Kidney epithelial cell (primary cell): ENCODE results near the gene PPP3R1. TPM values are rescaled to one million over a fixed set of nuclear protein-coding genes. Genes with fewer than 3 reads are reported as not detected.
"Not testable (repeated sequence)": the region's sequence is repeated elsewhere in the genome, so short reads cannot be mapped to it uniquely, and the experiment has no call there.

Source experiments
- DNase-seq: peaks from one replicate; pipeline ENCODE4 v3.0.0-alpha.2; 2010; ENCODE audit warnings: low read depth
- H3K27me3 ChIP-seq: 2 replicates; pipeline ENCODE4 v1.6.0; 2011; ENCODE audit warnings: low read length; ENCODE audit not compliant: control insufficient read depth, insufficient read depth
- H3K36me3 ChIP-seq: 2 replicates; pipeline ENCODE4 v1.5.1; 2011; ENCODE audit warnings: low read length; ENCODE audit not compliant: control insufficient read depth, insufficient read depth
- H3K4me3 ChIP-seq: 2 replicates; pipeline ENCODE4 v1.5.1; 2011; ENCODE audit warnings: low read depth, mild to moderate bottlenecking, control low read depth, low read length
- total RNA-seq: library from RNA; depleted of rRNA; stranded (reverse); fragments of >200 nt; gene quantifications from 2 replicates; pipeline ENCODE4 v1.2.3, GENCODE V29; 2015
- TF ChIP-seq, protein P1 (sequence below): IDR thresholded peaks from 2 replicates; pipeline ENCODE4 v1.5.1; 2011; ENCODE audit warnings: mild to moderate bottlenecking, moderate library complexity, low read length, control low read depth, inconsistent platforms; ENCODE audit not compliant: insufficient read depth, poor library complexity, severe bottlenecking

Gene PPP3R1
- total RNA-seq, 1 donor from 2014 or later, result 32.8 TPM

DNA sequence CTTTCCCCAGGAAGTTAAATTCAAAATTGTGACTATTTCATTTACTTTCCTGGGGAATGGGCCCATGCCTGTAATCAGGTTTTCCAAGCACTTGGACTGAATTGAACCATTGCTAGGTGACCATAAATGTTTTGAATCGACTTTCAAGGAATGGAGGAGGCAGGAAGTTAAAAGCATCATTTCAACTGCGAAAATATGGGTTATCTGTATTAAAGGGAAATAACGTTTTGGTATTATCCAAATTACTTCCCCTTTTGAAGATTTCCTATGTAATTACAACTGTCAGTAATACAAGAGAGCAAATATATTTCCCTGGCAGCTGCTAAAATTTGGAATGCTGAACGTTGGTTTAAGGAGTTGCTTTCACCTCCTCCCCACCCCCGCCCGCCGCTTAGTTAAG is 75.7 kb downstream of the PPP3R1 start:
- Histone ChIP-seq H3K27me3 (no peaks in the 10 kb centered on the region), H3K36me3 (no peaks in the 10 kb centered on the region), H3K4me3 (no peak overlapping the region)
- DNase-seq, result no peak
- TF ChIP-seq, protein P1, sequence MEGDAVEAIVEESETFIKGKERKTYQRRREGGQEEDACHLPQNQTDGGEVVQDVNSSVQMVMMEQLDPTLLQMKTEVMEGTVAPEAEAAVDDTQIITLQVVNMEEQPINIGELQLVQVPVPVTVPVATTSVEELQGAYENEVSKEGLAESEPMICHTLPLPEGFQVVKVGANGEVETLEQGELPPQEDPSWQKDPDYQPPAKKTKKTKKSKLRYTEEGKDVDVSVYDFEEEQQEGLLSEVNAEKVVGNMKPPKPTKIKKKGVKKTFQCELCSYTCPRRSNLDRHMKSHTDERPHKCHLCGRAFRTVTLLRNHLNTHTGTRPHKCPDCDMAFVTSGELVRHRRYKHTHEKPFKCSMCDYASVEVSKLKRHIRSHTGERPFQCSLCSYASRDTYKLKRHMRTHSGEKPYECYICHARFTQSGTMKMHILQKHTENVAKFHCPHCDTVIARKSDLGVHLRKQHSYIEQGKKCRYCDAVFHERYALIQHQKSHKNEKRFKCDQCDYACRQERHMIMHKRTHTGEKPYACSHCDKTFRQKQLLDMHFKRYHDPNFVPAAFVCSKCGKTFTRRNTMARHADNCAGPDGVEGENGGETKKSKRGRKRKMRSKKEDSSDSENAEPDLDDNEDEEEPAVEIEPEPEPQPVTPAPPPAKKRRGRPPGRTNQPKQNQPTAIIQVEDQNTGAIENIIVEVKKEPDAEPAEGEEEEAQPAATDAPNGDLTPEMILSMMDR, result no peak

DNA sequence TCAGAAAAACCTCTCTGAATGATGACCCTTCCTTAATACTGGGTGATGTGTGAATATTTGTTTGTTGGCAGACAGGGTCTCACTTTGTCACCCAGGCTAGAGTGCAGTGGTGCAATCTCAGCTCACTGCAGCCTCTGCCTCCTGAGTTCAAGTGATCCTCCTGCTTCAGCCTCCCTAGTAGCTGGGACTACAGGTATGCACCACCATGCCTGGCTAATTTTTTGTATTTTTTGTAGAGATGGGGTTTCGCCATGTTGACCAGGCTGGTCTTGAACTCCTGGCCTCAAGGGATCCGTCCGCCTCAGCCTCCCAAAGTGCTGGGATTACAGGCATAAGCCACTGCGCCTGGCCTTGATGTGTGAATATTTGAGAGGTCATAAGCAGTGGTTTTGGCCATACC is 77.1 kb downstream of the PPP3R1 start:
- H3K4me3 ChIP-seq, H3K27me3 ChIP-seq, DNase-seq, H3K36me3 ChIP-seq: not testable (repeated sequence)

DNA sequence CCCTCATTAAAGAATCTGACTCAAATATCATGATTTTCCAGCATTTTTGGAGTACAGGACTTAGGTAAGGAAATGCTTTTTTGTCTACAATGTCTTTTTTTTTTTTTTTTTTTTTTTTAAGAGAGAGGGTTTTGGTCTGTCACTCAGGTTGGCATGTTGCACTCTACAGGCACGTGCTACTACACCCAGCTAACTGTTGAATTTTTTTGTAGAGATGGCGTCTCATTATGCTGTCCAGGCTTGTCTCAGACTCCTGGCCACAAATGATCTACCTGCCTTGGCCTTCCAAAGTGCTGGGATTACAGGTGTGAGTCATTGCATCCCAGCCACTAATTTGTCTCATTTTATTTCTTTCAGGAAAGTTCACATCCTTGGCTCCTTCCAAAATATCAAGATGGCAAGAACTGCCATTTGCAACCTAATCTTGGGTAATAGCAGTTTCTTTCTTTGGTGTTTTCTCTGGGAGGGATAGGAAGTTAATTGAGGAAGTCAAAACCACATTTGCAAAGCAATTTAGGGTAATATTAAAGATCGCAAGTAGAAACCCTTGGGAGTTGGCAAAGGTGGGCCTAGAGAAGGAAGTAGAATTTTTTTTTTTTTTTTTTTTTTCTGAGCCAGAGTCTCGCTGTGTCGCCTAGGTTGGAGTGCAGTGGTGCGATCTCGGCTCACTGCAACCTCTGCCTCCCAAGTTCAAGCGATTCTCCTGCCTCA is 79.2 kb downstream of the PPP3R1 start:
- Histone ChIP-seq H3K4me3 (no peak overlapping the region), H3K27me3 (no peaks in the 10 kb centered on the region), H3K36me3 (no peaks in the 10 kb centered on the region)
- no peak for DNase-seq
- TF ChIP-seq, protein P1, result no peak

DNA sequence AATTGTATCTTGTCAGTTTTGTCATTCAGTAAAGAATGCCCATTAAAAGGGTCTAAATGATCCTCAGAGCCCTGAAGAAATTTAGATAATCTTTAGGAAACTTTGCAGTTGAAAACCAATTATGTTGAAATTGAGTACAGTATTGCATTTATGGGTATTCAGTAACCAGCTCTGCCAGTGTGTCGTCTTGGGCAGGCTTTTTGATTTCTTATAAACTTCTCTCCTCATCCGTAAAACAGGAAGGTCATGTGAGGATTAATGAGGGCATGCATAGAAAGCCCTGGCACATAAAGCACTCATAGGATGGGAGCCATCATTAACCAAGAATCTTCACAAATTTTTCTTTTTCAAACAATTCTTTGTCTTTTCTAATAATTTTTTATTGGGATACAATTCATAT is 79.8 kb downstream of the PPP3R1 start:
- H3K4me3 ChIP-seq, result no peak overlapping the region
- DNase-seq, result no peak
- no peaks in the 10 kb centered on the region for H3K36me3 ChIP-seq
- TF ChIP-seq, protein P1, result no peak
- no peaks in the 10 kb centered on the region for H3K27me3 ChIP-seq

DNA sequence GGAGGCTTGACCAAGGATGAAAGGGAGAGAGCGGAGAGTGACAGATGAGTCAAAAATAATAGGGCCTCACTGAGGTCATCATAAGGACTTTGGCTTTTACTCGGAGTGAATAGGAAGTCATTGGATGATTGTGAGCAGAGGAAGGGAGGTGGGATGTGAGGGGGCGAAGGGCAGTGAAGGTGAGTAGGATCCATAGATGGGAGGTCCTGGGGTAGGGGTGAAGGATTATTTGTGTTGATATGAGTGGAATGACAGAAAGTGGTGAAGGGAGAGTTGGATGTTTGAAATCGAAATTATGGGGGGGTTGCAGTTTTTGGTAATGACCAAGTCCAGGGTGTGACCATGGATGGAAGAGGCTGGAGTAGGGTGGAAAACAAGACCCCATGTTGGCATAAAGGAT is 80.6 kb downstream of the PPP3R1 start:
- no peak overlapping the region for H3K4me3 ChIP-seq
- TF ChIP-seq, protein P1, result no peak
- H3K27me3 ChIP-seq, result no peaks in the 10 kb centered on the region
- no peak for DNase-seq
- H3K36me3 ChIP-seq, result no peaks in the 10 kb centered on the region

DNA sequence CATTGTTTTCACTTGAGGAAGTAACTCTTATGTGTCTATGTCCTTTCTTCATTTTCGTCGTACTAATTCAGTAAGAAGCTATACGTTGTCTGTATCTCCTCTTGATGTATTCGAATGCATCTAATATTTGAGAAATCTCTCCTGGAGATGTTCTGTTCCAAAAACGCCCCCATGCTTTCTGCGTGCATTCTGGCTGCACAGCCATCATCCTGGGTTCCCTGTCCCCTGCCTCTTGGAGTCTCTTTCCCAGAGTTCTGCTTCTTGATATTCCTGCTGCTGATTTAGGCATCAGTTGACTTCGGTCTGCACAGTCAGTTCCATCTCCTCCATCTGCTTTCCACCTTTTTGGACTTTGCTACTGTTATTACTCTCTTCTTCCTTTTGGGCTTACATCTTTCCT is 81.2 kb downstream of the PPP3R1 start:
- no peaks in the 10 kb centered on the region for H3K27me3 ChIP-seq
- H3K4me3 ChIP-seq, result no peak overlapping the region
- DNase-seq, result no peak
- TF ChIP-seq, protein P1, result no peak
- H3K36me3 ChIP-seq, result no peaks in the 10 kb centered on the region
